Lower lobe of right lung (tissue), 2 donors: ENCODE data around the gene KLF16. TPM values are rescaled to one million over a fixed set of nuclear protein-coding genes. Genes with fewer than 3 reads are reported as not detected.
A peak's percentile ranks its signal among the peaks of the same experiment; 100 is the strongest.
"Not testable (repeated sequence)": the region's sequence is repeated elsewhere in the genome, so short reads cannot be mapped to it uniquely, and the experiment has no call there.

Experiments used
- ATAC-seq, 2 donors: fragments of 200-7000 bp; cut with Tn5 transposase; one replicate each; pipeline ENCODE4 v1.9.1; 2020 to 2022; ENCODE audit warnings: mild to moderate bottlenecking in 2 of 2, moderate library complexity in 2 of 2
- DNase-seq: peaks from one replicate; pipeline ENCODE4 v3.0.0-alpha.2; 2020
- H3K27ac ChIP-seq: fragments of 200-600 bp; one replicate; pipeline ENCODE4 v1.8.0; 2022
- H3K27me3 ChIP-seq: fragments of 200-600 bp; one replicate; pipeline ENCODE4 v1.8.0; 2022; ENCODE audit warnings: low read depth
- H3K36me3 ChIP-seq: fragments of 200-600 bp; one replicate; pipeline ENCODE4 v1.8.0; 2022; ENCODE audit warnings: mild to moderate bottlenecking
- H3K4me1 ChIP-seq: fragments of 200-600 bp; one replicate; pipeline ENCODE4 v1.8.0; 2022
- H3K4me3 ChIP-seq: fragments of 200-600 bp; one replicate; pipeline ENCODE4 v1.8.0; 2022; ENCODE audit warnings: mild to moderate bottlenecking
- H3K9me3 ChIP-seq: fragments of 200-600 bp; one replicate; pipeline ENCODE4 v1.8.0; 2022
- CTCF ChIP-seq: fragments of 200-600 bp; IDR thresholded peaks from one replicate; pipeline ENCODE4 v1.8.0; 2022; ENCODE audit warnings: antibody characterized with exemption, mild to moderate bottlenecking
- intact Hi-C: fragments of 100-400 bp; cut with DNase I; formaldehyde crosslinking; loops from one replicate; pipeline ENCODE4 v1.11.0; 2022
- total RNA-seq: library from RNA; stranded (reverse); fragmentation: NEBNext Ultra II Directional; extraction: Animal tissue kit (Norgen Biotek cat#: 25700); gene quantifications from one replicate; pipeline ENCODE4 v1.2.1, GENCODE V29; 2021
- donor health status: DM: no; HTN: yes; CAD: no; lungs with severe emphysema.

KLF16 gene
- total RNA-seq, 1 donor from 2014 or later, result 22.2 TPM

GRCh38 chr19:1884291-1884718 lies 20.9 kb upstream of the KLF16 start:
- peak overlapping the region; percentile 90 for H3K27ac ChIP-seq
- ATAC-seq, result peak in 1 of 2 donors; percentile 1
- peak overlapping the region; percentile 97 for H3K4me3 ChIP-seq
- TF ChIP-seq CTCF, result no peak
- no peaks in the 10 kb centered on the region for H3K9me3 ChIP-seq
- H3K36me3 ChIP-seq, result peaks cover 16% of the 10 kb centered on the region
- peaks cover 44% of the 10 kb centered on the region for H3K4me1 ChIP-seq
- no peaks in the 10 kb centered on the region for H3K27me3 ChIP-seq
- no peak for DNase-seq
- intact Hi-C loops, result no loop called here

- Histone ChIP-seq H3K4me1 (peaks cover 44% of the 10 kb centered on the region), H3K36me3 (peaks cover 19% of the 10 kb centered on the region), H3K9me3 (no peaks in the 10 kb centered on the region), H3K27me3 (no peaks in the 10 kb centered on the region), H3K27ac (peak overlapping the region; percentile 90), H3K4me3 (peak overlapping the region; percentile 97)
- intact Hi-C loops, result no loop called here
- no peak for DNase-seq
- ATAC-seq, result no peak
- TF ChIP-seq CTCF, result no peak
Measured at GRCh38 chr19:1883784-1884183, 20.4 kb upstream of the KLF16 start.

GRCh38 chr19:1882786-1883692 lies 19.7 kb upstream of the KLF16 start:
- Histone ChIP-seq H3K27ac (peak overlapping the region; percentile 90), H3K9me3 (no peaks in the 10 kb centered on the region), H3K4me3 (peak overlapping the region; percentile 97), H3K4me1 (peaks cover 44% of the 10 kb centered on the region), H3K36me3 (peaks cover 22% of the 10 kb centered on the region), H3K27me3 (no peaks in the 10 kb centered on the region)
- intact Hi-C loops, result no loop called here
- ATAC-seq (no peak), DNase-seq (no peak)
- TF ChIP-seq CTCF, result no peak

GRCh38 chr19:1882089-1882785 lies 18.9 kb upstream of the KLF16 start:
- TF ChIP-seq CTCF, result no peak
- peak overlapping the region; percentile 97 for H3K4me3 ChIP-seq
- H3K4me1 ChIP-seq, result peaks cover 44% of the 10 kb centered on the region
- no peaks in the 10 kb centered on the region for H3K9me3 ChIP-seq
- ATAC-seq (no peak), DNase-seq (no peak)
- intact Hi-C loops, result no loop called here
- peak overlapping the region; percentile 90 for H3K27ac ChIP-seq
- H3K36me3 ChIP-seq, result peaks cover 22% of the 10 kb centered on the region
- no peaks in the 10 kb centered on the region for H3K27me3 ChIP-seq

GRCh38 chr19:1881393-1882088 lies 18.2 kb upstream of the KLF16 start:
- H3K27me3 ChIP-seq, ATAC-seq, intact Hi-C loops, DNase-seq, H3K9me3 ChIP-seq: not testable (repeated sequence)
- H3K4me1 ChIP-seq, result peaks cover 46% of the 10 kb centered on the region
- peak overlapping the region; percentile 97 for H3K4me3 ChIP-seq
- H3K36me3 ChIP-seq, result peaks cover 22% of the 10 kb centered on the region
- peak overlapping the region; percentile 90 for H3K27ac ChIP-seq
